ENCODE results near the gene NDUFAF4. TPM values are rescaled to one million over a fixed set of nuclear protein-coding genes. Genes with fewer than 3 reads are reported as not detected.

NDUFAF4 gene
- total RNA-seq, 2 donors from 2014 or later, result 48.0 to 51.9 TPM

DNA sequence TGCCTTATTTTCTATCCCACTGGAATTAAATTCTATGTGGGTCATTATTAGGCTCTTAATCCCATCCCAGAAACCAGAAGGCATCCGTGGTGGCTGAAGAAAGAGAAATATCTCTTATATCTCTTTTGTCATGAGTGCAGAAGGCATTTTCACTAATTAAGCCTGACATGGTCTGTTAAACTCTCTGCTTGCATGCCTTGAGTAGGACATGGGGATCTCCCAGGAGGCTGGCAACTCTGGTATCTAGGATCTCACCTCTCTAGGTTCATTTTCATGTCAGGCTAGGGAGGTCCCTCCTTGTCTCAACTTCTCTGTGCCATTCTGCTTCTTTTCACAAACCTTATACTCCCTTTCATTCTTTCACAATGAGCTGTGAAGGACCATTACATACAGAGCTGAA lies 35.1 kb downstream of the NDUFAF4 start:
- Histone ChIP-seq H3K27me3 (ENCODE audit: control insufficient read depth, insufficient read depth, low read length, poor library complexity, severe bottlenecking) (no peaks in the 10 kb centered on the region), H3K9ac (ENCODE audit: extremely low read depth, low read length, poor library complexity, severe bottlenecking) (no peak overlapping the region), H3K9me3 (ENCODE audit: control insufficient read depth, low read length) (no peaks in the 10 kb centered on the region), H3K27ac (ENCODE audit: low read depth, low read length) (no peak overlapping the region), H3K4me1 (ENCODE audit: control insufficient read depth, insufficient read depth, low read length) (no peaks in the 10 kb centered on the region), H3K4me3 (ENCODE audit: low read length) (no peak overlapping the region), H3K36me3 (ENCODE audit: control insufficient read depth, insufficient read depth, low read length) (no peaks in the 10 kb centered on the region)
- TF ChIP-seq, protein P1, sequence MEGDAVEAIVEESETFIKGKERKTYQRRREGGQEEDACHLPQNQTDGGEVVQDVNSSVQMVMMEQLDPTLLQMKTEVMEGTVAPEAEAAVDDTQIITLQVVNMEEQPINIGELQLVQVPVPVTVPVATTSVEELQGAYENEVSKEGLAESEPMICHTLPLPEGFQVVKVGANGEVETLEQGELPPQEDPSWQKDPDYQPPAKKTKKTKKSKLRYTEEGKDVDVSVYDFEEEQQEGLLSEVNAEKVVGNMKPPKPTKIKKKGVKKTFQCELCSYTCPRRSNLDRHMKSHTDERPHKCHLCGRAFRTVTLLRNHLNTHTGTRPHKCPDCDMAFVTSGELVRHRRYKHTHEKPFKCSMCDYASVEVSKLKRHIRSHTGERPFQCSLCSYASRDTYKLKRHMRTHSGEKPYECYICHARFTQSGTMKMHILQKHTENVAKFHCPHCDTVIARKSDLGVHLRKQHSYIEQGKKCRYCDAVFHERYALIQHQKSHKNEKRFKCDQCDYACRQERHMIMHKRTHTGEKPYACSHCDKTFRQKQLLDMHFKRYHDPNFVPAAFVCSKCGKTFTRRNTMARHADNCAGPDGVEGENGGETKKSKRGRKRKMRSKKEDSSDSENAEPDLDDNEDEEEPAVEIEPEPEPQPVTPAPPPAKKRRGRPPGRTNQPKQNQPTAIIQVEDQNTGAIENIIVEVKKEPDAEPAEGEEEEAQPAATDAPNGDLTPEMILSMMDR (conservative IDR thresholded peaks at IDR 0.05), result no peak
- no peak overlapping the region for H3K27ac Mint-ChIP-seq
- H3K4me1 Mint-ChIP-seq, result no peaks in the 10 kb centered on the region
- no peak for DNase-seq
- H3K4me3 Mint-ChIP-seq, result no peak overlapping the region
- peaks cover 6% of the 10 kb centered on the region for H3K9me3 Mint-ChIP-seq
- no peaks in the 10 kb centered on the region for H3K27me3 Mint-ChIP-seq (ENCODE audit: insufficient read depth)
- no peaks in the 10 kb centered on the region for H3K36me3 Mint-ChIP-seq (ENCODE audit: low read depth)
- 94% methylated on average over 1 of the region's 1 CpG; no CpG with 5 or more reads in 1 of the 2 experiments for WGBS, 2 experiments (ENCODE audit: insufficient coverage in 1 of 2, insufficient read length in 1 of 2)

DNA sequence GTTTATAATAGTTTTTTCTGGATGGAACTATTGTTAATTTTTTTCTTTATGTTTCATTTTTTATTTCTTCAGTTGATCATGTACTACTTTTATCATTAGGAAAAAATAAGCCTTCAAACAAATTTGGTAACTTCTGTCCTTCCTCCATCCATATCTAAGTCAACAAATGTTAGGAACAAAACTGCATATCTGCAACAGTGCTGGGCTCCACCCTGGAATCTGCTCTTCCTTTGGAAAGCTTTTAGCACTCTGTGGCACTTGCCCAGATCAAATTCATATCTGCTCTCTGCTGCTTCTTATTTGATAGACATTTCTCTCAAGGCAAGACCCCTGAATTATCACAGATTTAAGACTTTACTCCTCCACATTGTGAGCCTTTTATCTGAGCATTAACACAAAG lies 36.1 kb downstream of the NDUFAF4 start:
- Histone ChIP-seq H3K36me3 (ENCODE audit: control insufficient read depth, insufficient read depth, low read length) (no peaks in the 10 kb centered on the region), H3K9me3 (ENCODE audit: control insufficient read depth, low read length) (no peaks in the 10 kb centered on the region), H3K27me3 (ENCODE audit: control insufficient read depth, insufficient read depth, low read length, poor library complexity, severe bottlenecking) (no peaks in the 10 kb centered on the region), H3K27ac (ENCODE audit: low read depth, low read length) (no peak overlapping the region), H3K9ac (ENCODE audit: extremely low read depth, low read length, poor library complexity, severe bottlenecking) (no peak overlapping the region), H3K4me1 (ENCODE audit: control insufficient read depth, insufficient read depth, low read length) (no peaks in the 10 kb centered on the region), H3K4me3 (ENCODE audit: low read length) (no peak overlapping the region)
- peaks cover 6% of the 10 kb centered on the region for H3K9me3 Mint-ChIP-seq
- H3K36me3 Mint-ChIP-seq (ENCODE audit: low read depth), result no peaks in the 10 kb centered on the region
- no peaks in the 10 kb centered on the region for H3K27me3 Mint-ChIP-seq (ENCODE audit: insufficient read depth)
- TF ChIP-seq, protein P1 (conservative IDR thresholded peaks at IDR 0.05), result no peak
- H3K4me1 Mint-ChIP-seq, result no peaks in the 10 kb centered on the region
- no peak overlapping the region for H3K4me3 Mint-ChIP-seq
- no peak overlapping the region for H3K27ac Mint-ChIP-seq
- DNase-seq, result no peak

DNA sequence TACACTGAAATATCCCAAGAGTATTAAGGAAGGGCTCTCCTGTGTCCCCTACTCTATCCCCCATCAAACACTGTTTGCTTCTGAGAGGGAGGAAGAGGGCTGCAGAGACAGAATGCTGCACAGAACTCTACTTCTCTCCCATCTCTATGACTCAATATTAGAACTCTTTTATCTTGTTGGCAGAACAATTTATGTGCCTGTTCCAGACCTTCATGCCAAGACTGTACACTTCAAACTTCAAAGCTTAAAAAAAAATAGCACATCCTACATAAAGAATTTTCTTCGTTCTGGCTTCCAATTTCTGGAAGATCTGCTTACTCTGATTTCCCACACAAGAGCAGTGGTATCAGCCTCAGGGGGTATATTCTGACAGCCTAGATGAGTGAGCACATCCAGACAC lies 40.8 kb downstream of the NDUFAF4 start:
- H3K27me3 Mint-ChIP-seq (ENCODE audit: insufficient read depth), result no peaks in the 10 kb centered on the region
- 96 to 100% methylated on average over 1 of the region's 1 CpG for WGBS, 2 experiments (ENCODE audit: insufficient coverage in 1 of 2, insufficient read length in 1 of 2)
- Histone ChIP-seq H3K4me3 (ENCODE audit: low read length) (no peak overlapping the region), H3K9ac (ENCODE audit: extremely low read depth, low read length, poor library complexity, severe bottlenecking) (no peak overlapping the region), H3K36me3 (ENCODE audit: control insufficient read depth, insufficient read depth, low read length) (no peaks in the 10 kb centered on the region), H3K27me3 (ENCODE audit: control insufficient read depth, insufficient read depth, low read length, poor library complexity, severe bottlenecking) (no peaks in the 10 kb centered on the region), H3K4me1 (ENCODE audit: control insufficient read depth, insufficient read depth, low read length) (no peaks in the 10 kb centered on the region), H3K9me3 (ENCODE audit: control insufficient read depth, low read length) (no peaks in the 10 kb centered on the region), H3K27ac (ENCODE audit: low read depth, low read length) (no peak overlapping the region)
- no peak overlapping the region for H3K27ac Mint-ChIP-seq
- peaks cover 17% of the 10 kb centered on the region for H3K9me3 Mint-ChIP-seq
- no peaks in the 10 kb centered on the region for H3K4me1 Mint-ChIP-seq
- H3K4me3 Mint-ChIP-seq, result no peak overlapping the region
- no peak for DNase-seq
- H3K36me3 Mint-ChIP-seq (ENCODE audit: low read depth), result no peaks in the 10 kb centered on the region
- TF ChIP-seq, protein P1 (conservative IDR thresholded peaks at IDR 0.05), result no peak

Data from endodermal cell (in vitro differentiated cells).